Measurements from ENCODE around the gene DAZ1.
"Not testable (repeated sequence)": the region's sequence is repeated elsewhere in the genome, so short reads cannot be mapped to it uniquely, and the experiment has no call there.

DAZ1 gene

GRCh38 chrY:23198908-23199307 is at the start of gene DAZ1:
Gene DAZ1, minus strand, starts transcription at chrY:23199008. Its CDS starts 208 bp downstream, at chrY:23198800.
- not testable (repeated sequence) for DNase-seq

- DNase-seq, result not testable (repeated sequence)
These were observed 20.4 kb upstream of the DAZ1 start, which contains the start of gene DAZ2 for GRCh38 chrY:23219233-23219632. Gene DAZ2, plus strand, starts transcription at chrY:23219533. Its CDS starts 208 bp downstream, at chrY:23219741.

GRCh38 chrY:23210681-23211080 is 11.9 kb upstream of the DAZ1 start:
- not testable (repeated sequence) for DNase-seq

GRCh38 chrY:23209802-23210495 is 11.1 kb upstream of the DAZ1 start:
- not testable (repeated sequence) for DNase-seq

GRCh38 chrY:23207455-23207854 is 8.6 kb upstream of the DAZ1 start:
- not testable (repeated sequence) for DNase-seq

Measured in eye (tissue), 1 donor.